GM12892 (cell line): ENCODE results near the gene CD28.
A peak's percentile ranks its signal among the peaks of the same experiment; 100 is the strongest.

Experiments used
- DNase-seq: peaks from one replicate; pipeline ENCODE4 v3.0.0; 2011; ENCODE audit not compliant: insufficient read length
- FAIRE-seq: peaks from 2 replicates; lab custom pipeline; 2011; peaks lifted over from hg19 to GRCh38; lab: Jason Lieb, UNC
- POLR2A ChIP-seq: IDR thresholded peaks from 2 replicates; pipeline ENCODE4 v1.6.1; 2011; ENCODE audit warnings: low read depth, low read length, control low read depth
- POLR2AphosphoS5 ChIP-seq: IDR thresholded peaks from 2 replicates; pipeline ENCODE4 v1.6.1; 2011; ENCODE audit warnings: low read depth, low read length, control low read depth
- TAF1 ChIP-seq: IDR thresholded peaks from 2 replicates; pipeline ENCODE4 v1.6.1; 2011; ENCODE audit warnings: low read depth, mild to moderate bottlenecking, control low read depth, low read length, borderline replicate concordance

The CD28 gene

DNA sequence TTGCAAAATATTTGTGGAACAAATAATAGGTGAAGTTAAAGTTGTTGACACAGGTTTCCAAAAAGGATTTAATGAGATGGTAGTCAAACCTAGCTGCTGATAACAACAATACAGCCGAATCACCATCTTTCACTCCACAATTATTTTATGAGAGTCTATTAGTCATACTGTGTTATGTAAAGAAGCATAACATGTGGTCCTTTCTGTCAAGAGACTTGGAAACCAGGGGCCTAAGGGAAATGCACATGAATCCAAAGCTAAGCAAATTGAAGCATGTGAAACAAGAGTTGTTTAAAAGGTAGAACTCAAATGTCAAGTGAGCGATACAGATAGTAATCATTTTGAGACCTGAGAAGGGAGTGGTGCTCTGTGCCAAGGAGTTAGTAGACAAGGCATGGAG, 16.0 kb downstream of the CD28 start:
- DNase-seq (no peak), FAIRE-seq (no peak)
- TF ChIP-seq POLR2A (no peak), TAF1 (no peak), POLR2AphosphoS5 (no peak)

DNA sequence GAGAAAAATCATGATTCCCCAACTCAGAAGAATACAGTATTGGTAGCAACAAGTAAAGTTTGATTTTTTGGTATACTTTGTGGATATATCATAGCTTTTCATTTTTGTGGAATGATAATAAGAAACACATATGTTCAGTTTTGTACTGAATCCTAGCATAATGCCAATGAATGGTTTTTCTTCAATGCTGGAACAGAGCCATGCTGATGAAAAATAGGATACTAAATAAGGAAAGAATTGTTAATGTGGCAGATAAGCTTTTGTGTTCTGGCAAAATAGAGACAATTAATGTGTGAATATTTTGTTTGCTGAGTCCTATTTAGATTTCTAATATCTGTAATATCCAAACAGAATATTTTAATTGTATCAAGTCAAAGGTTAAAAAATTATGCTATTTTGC, 21.9 kb downstream of the CD28 start:
- TF ChIP-seq POLR2A = no peak
- FAIRE-seq = no peak
- no peak for DNase-seq

GRCh38 chr2:203730076-203730729, 23.8 kb downstream of the CD28 start:
- TF ChIP-seq POLR2A = no peak
- TF ChIP-seq POLR2AphosphoS5 = no peak
- TF ChIP-seq TAF1 = no peak
- DNase-seq (no peak), FAIRE-seq (no peak)

GRCh38 chr2:203730883-203731282, 24.4 kb downstream of the CD28 start:
- DNase-seq (no peak), FAIRE-seq (no peak)
- TF ChIP-seq POLR2AphosphoS5 = no peak

DNA sequence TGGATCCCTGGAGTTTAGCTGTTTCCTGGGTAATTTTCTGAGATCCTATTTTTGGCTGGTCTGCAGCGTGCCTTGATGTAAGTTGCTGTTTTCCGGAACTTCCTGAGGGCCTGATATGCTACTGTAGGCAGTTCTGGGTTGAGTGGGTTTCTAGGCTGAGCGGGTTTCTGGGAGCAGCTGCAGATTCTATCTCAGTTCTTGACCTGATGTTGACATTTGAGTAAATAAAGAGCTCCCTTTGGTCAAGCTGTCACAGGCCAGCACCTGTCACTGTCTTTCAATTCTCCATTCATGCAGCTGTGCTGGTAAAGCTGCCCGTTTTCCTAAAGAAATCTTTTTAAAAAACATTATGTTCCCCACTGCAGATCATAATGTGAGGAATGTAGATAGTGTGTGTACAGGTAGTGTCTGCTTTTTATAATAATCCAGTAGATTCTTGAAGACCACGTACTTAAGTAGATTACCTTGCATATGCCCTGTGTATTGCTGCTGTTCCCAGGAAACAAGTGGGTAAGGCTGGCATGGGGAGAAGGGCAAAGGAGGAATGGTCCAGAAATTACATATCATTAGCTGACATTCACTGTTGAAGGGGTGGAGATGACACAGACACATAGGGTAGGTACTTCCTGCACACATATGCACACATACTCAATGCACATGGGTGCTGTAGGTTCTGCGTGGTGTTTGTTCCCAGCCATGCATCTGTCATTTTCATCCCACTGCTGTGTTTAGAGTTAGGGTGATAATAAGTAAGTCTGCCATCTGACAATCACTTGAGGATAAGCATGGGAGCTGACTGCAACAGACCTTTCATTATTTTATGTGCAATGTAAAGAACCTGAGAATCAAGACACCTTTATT, 25.9 kb downstream of the CD28 start:
- TF ChIP-seq POLR2AphosphoS5 (no peak), POLR2A (no peak), TAF1 (no peak)
- peak; percentile 67 for FAIRE-seq

DNA sequence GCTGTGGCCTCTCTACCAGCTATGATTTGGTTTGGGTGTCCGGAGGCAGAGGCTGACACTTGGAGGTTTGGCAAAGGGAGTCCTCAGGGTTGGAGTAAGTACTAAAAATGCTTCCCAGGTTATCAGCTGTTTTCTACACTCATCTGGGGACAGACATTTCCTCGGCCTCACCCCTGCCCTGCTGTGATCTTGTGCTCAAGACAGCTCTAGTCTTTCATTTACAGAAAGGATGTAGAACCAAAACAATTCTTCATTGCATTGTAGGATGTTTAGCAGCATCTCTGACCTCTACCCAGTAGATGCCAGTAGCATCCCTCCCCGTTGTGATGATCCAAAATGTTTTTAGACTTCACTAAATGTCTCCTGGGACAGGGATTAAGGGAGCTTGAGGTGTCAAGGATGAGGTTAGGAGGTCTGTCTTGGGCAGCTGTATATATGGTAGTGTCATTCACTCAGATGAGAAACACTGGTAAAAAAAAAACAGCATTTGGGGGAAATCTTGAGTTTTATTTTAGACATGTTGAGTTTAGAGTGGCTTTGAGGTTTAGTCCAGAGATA, 26.6 kb downstream of the CD28 start:
- DNase-seq = no peak
- no peak for TF ChIP-seq POLR2AphosphoS5
- no peak for TF ChIP-seq TAF1
- FAIRE-seq = no peak

More for the DNA sequence above, 25.9 kb downstream of the CD28 start:
- no peak for DNase-seq

- FAIRE-seq (no peak), DNase-seq (no peak)
- TF ChIP-seq POLR2A (no peak), TAF1 (no peak), POLR2AphosphoS5 (no peak)
These were observed 27.2 kb downstream of the CD28 start for GRCh38 chr2:203733684-203734083.

- DNase-seq (no peak), FAIRE-seq (no peak)
- TF ChIP-seq POLR2AphosphoS5 (no peak), TAF1 (no peak), POLR2A (no peak)
These were observed 28.0 kb downstream of the CD28 start for GRCh38 chr2:203734276-203734983.

DNA sequence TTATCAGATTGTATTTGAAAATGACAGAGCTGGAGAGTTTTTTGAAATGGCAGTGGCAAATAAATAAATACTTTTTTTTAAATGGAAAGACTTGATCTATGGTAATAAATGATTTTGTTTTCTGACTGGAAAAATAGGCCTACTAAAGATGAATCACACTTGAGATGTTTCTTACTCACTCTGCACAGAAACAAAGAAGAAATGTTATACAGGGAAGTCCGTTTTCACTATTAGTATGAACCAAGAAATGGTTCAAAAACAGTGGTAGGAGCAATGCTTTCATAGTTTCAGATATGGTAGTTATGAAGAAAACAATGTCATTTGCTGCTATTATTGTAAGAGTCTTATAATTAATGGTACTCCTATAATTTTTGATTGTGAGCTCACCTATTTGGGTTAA, 30.9 kb downstream of the CD28 start:
- TF ChIP-seq POLR2AphosphoS5 = no peak
- TF ChIP-seq POLR2A = no peak
- no peak for TF ChIP-seq TAF1
- no peak for DNase-seq
- FAIRE-seq = peak; percentile 79

DNA sequence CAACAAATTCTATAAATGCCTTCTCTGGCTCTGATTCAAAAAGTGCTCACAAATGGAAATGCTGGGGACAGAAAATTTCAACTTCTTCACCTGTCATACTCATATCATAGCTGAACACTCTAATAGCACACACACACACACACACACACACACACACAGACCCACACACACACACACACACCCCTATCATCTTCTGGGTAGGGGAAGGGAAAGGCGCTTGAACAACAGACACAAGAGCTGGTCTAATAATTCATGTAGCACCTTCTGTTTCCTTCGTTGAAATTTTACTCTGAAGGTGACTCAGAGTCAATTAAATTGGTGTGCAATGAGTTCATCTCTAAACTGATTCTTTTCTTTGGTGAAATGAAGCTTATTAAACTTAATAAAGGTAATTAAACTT, 32.9 kb downstream of the CD28 start:
- no peak for FAIRE-seq
- TF ChIP-seq POLR2AphosphoS5 = no peak
- no peak for TF ChIP-seq TAF1
- no peak for TF ChIP-seq POLR2A
- DNase-seq = no peak

DNA sequence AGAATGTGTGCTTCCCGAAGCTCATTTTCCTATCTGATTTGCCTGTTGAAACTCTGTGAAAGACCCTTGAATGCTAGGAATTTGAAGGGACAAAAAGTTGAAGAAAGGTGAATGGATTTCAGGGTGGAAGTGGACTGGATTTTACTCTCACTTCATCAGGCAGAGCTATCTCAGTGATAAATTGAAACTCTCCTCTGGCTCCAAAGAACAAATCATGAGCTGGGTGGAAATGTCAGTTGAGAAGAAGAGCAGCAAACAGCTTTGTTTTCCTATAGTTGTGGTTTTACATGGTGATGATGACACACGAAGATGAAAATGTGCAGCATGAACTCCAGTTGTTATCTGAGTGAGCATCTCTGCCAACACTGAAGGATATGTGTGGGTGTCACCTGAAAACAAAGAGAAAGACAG, 34.4 kb downstream of the CD28 start:
- DNase-seq = no peak
- TF ChIP-seq TAF1 = no peak
- TF ChIP-seq POLR2AphosphoS5 = no peak
- TF ChIP-seq POLR2A = no peak
- peak; percentile 27 for FAIRE-seq
